ENCODE data around the gene CALML4. TPM values are rescaled to one million over a fixed set of nuclear protein-coding genes. Genes with fewer than 3 reads are reported as not detected.

CALML4 gene
- total and polyA plus RNA-seq, 7 donors: 0.85 to 2.2 (median 1.4) TPM

DNA sequence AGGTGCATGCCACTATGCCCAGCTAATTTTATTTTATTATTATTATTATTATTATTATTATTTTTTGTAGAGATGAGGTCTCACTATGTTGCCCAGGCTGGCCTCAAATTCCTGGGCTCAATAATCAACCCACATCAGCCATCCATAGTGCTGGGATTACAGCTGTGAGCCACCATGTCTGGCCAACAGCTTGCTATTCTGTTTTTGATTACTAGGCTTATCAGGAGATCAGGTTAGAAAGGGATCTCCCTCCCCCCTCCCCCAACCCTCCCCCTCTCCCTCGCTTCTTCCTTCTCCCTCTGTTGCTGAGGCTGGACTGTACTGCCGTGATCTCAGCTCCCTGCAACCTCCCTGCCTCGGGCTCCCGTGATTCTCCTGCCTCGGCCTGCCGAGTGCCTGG, 15.8 kb upstream of the CALML4 start:
- TF ChIP-seq, protein P1, sequence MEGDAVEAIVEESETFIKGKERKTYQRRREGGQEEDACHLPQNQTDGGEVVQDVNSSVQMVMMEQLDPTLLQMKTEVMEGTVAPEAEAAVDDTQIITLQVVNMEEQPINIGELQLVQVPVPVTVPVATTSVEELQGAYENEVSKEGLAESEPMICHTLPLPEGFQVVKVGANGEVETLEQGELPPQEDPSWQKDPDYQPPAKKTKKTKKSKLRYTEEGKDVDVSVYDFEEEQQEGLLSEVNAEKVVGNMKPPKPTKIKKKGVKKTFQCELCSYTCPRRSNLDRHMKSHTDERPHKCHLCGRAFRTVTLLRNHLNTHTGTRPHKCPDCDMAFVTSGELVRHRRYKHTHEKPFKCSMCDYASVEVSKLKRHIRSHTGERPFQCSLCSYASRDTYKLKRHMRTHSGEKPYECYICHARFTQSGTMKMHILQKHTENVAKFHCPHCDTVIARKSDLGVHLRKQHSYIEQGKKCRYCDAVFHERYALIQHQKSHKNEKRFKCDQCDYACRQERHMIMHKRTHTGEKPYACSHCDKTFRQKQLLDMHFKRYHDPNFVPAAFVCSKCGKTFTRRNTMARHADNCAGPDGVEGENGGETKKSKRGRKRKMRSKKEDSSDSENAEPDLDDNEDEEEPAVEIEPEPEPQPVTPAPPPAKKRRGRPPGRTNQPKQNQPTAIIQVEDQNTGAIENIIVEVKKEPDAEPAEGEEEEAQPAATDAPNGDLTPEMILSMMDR (IDR thresholded peaks at IDR 0.05): no peak
- 95 to 100% (median 97%) methylated on average over 5 to 6 of the region's 6 CpGs for WGBS, 3 donors
- Histone ChIP-seq H3K4me1 (peaks cover 4% of the 10 kb centered on the region), H3K4me3 (no peak overlapping the region), H3K36me3 (ENCODE audit: insufficient read depth in 1 of 2, low read depth in 1 of 2) (peaks cover 0 to 19% of the 10 kb centered on the region in 2 donors), H3K27ac (no peak overlapping the region), H3K9me3 (no peaks in the 10 kb centered on the region), H3K27me3 (ENCODE audit: insufficient read depth in 3 of 3, low read length in 2 of 3) (no peaks in the 10 kb centered on the region)
- intact Hi-C loops (cut with DNase I): no loop called here
- ATAC-seq (no peak), DNase-seq (no peak)

DNA sequence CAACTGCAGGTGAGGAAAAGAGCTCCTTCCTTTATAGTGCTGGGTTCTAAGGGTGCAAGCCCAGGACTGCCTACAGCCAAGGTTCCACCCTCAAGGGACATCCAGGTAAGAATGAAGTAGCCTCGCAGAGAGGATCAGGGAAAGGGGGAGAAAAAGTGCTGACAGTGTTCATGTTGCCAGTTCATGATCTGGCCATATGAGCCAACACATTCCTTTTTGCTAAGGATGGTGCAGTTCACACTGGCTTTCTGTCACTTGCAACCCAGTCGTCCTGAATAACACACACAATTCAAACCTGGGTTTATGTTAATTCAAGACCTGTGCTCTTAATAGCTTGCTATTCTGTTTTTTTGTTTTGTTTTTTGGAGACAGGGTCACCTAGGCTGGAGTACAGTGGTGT, 15.4 kb upstream of the CALML4 start:
- Histone ChIP-seq H3K9me3 (no peaks in the 10 kb centered on the region), H3K36me3 (ENCODE audit: insufficient read depth in 1 of 2, low read depth in 1 of 2) (peaks cover 0 to 19% of the 10 kb centered on the region in 2 donors), H3K27ac (no peak overlapping the region), H3K4me3 (no peak overlapping the region), H3K4me1 (peaks cover 4% of the 10 kb centered on the region), H3K27me3 (ENCODE audit: insufficient read depth in 3 of 3, low read length in 2 of 3) (no peaks in the 10 kb centered on the region)
- TF ChIP-seq, protein P1 (IDR thresholded peaks at IDR 0.05): no peak
- intact Hi-C loops (cut with DNase I): no loop called here
- no peak for DNase-seq
- WGBS, 3 donors: 89 to 100% (median 96%) methylated on average over 2 of the region's 2 CpGs
- ATAC-seq: no peak

DNA sequence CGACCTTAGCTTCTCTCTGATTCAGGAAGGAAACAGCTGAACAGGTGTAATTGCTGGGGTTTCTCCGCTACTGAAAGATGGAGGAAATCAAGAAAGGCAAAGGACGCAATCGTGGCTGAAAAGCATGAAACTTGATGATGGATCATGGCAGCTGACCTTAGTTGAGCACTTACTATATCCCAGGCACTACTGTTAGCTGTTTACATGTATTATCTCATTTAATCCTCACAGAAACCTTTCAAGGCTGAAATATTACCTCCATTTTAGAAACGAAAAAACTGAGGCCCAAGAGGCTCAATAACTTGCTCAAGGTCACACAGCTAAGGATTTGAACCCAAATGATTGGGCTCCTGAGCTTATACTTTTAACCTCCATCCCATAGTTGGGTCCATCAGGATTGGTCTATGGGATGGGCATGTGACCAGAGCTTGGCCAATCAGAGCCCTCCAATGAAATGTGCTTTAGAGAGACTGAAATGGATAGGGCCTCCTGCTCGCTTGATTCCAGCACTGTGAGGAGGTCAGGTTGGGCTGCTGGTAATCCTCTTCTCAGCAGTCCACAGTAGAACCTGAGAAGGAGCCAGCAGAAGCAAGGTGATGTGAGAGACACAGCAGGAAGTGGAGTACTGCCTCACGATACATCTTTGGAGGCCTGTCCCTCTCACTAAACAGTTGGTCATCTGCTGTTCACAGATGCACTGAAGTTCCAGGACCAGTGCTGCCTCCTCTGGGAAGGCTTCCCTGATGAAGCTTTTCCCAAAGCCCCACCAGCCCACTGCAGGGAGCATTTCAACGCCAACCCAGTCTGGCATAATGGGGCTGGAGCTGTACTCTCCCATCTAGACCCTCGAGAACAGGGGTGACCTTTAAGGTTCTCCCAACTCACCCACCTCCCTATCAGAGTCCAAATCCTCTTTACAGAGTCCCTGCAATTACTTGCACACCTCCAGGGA, 14.0 kb upstream of the CALML4 start:
- no peaks in the 10 kb centered on the region for H3K9me3 ChIP-seq
- no peak for ATAC-seq

DNA sequence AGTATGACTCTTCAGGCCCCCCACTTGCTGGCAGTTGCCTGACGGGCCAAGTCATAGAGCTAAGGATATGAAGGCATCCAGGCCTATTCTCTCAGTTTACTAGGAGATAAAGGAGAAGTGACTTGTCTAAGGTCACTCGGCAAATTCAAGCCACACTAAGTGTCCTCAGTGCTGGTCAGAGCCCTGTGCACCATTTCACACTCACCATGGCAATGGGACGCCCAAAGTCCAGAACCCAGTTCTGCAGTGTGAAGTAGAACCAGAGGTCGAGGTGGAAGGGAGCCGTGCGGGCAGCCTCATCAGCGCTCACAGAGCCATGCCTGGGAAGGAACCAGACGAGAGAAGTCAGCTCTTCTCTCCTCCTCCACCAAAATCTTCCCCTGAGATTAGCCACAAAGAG, 13.2 kb upstream of the CALML4 start:
- no peak for ATAC-seq
- H3K27ac ChIP-seq: no peak overlapping the region
- TF ChIP-seq, protein P1 (IDR thresholded peaks at IDR 0.05): no peak
- no peak overlapping the region for H3K4me3 ChIP-seq
- peaks cover 0 to 19% of the 10 kb centered on the region in 2 donors for H3K36me3 ChIP-seq (ENCODE audit: insufficient read depth in 1 of 2, low read depth in 1 of 2)
- H3K9me3 ChIP-seq: no peaks in the 10 kb centered on the region
- intact Hi-C loops (cut with DNase I): no loop called here
- 95 to 98% (median 96%) methylated on average over 8 of the region's 8 CpGs for WGBS, 3 donors
- H3K4me1 ChIP-seq: no peaks in the 10 kb centered on the region
- DNase-seq: no peak
- no peaks in the 10 kb centered on the region for H3K27me3 ChIP-seq (ENCODE audit: insufficient read depth in 3 of 3, low read length in 2 of 3)

More for the DNA sequence above, 14.0 kb upstream of the CALML4 start:
- intact Hi-C loops (cut with DNase I): no loop called here
- TF ChIP-seq, protein P1 (IDR thresholded peaks at IDR 0.05): no peak
- peaks cover 0 to 19% of the 10 kb centered on the region in 2 donors for H3K36me3 ChIP-seq (ENCODE audit: insufficient read depth in 1 of 2, low read depth in 1 of 2)
- H3K27me3 ChIP-seq (ENCODE audit: insufficient read depth in 3 of 3, low read length in 2 of 3): no peaks in the 10 kb centered on the region
- no peaks in the 10 kb centered on the region for H3K4me1 ChIP-seq
- H3K27ac ChIP-seq: no peak overlapping the region
- 95 to 98% (median 96%) methylated on average over 9 of the region's 9 CpGs for WGBS, 3 donors
- no peak for DNase-seq
- H3K4me3 ChIP-seq: no peak overlapping the region

Data from psoas muscle (tissue), 8 donors.